IPS-NIHi7 (cell line): Measurements from ENCODE around the gene CXCR6.

Experiments
- DNase-seq: peaks from one replicate; pipeline ENCODE4 v3.0.0; 2012; ENCODE audit warnings: mixed read lengths; ENCODE audit errors: extremely low spot score

Gene CXCR6

DNA sequence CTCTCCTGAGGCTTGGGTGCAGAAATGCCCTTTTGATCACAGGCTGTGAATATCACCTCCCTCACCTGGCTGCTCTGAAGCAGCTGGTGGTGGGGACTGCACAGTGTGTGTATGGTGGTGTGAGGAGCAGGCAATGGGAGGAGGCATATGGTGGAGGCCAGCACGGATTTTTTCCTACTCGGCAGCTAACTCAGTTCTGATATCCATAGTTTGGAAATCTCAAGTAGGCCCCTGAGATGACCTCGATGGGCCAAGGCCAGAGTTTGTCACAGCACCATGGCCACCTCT, 21.3 kb upstream of the CXCR6 start:
- no peak for DNase-seq

DNA sequence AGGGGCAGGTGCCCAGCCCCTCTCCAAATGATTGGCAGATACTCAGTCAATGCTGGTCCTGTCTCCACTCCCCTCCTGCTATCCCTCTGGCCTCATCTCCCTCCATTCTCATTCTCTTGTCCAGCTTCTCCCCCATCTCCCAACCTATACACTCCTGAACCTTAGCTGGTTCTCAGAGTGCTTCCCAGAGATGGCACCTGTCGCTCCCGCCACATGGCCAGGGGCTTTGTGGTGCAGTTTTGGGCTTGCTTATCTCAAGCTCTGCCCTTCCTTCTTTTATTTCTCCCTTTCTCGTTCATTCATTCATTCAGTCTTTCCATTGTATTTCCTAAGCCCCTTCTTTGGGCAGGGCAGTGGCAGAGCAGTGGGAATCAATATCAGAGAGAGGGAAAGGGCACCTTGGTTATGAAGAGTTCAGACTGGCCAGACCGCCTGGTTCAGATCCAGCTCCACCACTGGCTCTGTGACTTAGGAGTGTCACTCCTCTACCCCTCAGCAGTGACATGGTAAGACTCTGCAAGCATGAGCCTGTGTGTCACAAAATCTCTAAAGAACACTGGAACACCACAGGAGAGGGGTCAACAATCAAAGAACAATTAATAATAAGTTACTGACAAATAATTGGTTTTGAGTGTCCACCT, 20.2 kb upstream of the CXCR6 start:
- DNase-seq, result no peak

DNA sequence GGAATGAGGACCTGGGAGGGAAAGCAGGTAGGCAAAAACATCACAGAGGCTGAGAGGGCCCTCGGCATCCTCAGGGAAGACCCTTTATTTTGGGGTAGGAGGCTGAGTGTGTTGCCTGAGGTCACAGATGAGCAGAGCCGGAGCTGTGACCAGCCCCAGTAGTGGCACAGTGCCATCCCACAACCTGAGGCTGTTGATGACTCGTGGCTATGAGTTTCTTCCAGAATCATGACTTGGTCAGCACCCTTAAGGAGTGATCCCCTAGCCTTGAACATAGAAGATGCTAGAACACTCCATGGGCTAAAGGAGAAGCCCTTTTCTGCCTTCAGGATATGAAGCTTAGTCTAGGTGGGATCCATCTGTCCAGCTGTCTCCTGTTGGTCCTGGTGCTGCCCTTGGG, 19.5 kb upstream of the CXCR6 start:
- DNase-seq, result no peak

DNA sequence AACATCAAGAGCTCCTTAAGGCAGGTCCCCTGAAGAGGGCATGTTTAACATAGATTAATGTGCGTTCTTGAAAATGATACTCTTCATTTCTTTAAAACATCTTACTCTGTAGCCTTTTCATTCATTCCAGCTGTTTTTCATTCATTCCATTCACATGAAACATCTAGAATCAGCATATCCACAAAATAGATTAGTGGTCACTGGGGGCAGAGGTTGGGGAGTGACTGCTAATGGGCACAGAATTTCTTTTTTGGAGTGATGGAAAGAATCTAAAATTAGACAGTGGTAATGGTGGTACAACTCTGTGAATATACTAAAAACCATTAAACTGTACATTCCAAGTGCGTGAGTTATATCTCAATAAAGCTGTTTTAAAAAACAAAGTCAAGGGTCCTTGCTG, 15.4 kb upstream of the CXCR6 start:
- DNase-seq, result no peak

DNA sequence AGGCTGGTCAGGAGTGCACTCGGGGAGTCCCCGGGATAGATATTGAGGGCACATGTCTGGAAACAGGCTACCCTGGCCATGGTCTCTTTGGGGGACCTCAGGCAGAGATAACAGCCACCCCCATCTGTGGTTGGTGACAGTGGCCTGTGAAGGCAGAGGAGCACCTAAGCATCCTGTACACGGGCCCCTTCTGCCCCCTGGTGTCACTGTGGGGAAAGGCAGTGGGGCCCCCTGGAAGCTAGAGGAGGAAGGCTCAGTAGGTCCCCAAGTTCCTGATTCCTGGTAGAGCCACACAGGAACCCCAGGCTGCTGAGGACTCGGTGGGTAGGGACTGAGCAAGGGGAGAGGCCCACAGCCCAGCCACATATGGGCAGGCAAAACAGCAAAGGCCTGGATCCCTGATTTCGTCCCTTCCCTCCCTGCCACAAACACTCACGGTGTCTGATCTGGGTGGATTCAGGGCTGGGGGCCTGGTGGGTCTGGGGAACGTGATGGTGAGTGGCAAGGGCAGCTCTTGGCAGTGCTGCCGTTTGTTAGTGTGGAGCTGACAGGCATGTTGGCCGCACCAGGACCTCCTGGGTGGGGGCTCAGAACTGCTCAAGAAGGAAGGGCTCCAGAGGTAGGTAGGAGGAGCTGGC, 14.1 kb upstream of the CXCR6 start:
- DNase-seq, result peak; percentile 80

DNA sequence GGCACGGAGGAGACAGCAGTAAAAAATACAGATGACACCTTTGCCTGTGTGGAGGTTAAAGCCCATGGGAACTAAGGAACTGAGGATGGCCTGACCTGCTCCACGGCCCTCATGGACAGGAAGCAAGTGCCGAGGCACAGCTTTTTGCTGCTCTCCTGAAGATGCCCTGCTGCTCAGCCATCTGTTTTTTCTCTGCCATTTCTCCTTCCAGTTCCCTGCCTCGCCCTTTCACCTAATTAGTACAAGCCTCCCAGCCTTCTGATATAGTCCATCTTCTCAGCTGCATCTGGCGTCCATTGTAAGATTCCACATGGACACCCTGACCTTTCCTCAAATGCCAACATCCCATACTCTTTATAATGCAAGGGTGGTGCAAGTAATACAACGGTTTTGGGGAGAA, 11.8 kb upstream of the CXCR6 start:
- DNase-seq, result no peak

DNA sequence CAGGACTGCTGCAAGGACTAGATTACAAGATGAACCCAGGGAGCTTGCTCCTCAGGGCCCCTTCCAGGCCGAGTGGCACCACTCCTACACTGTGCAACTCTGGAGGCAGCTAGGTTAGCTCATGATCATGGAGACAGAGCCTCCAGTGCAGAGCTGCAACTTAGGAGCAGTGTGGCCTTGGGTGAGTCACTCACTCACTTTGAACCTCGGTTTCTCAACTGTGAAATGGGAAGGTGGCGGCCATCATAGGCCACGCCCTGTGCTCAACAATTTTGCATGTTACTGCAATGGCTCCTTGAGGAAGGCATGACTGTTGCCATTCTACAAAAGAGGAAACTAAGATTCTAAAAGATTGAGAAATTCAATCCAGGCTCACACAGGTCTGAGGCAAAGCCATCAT, 11.2 kb upstream of the CXCR6 start:
- no peak for DNase-seq

DNA sequence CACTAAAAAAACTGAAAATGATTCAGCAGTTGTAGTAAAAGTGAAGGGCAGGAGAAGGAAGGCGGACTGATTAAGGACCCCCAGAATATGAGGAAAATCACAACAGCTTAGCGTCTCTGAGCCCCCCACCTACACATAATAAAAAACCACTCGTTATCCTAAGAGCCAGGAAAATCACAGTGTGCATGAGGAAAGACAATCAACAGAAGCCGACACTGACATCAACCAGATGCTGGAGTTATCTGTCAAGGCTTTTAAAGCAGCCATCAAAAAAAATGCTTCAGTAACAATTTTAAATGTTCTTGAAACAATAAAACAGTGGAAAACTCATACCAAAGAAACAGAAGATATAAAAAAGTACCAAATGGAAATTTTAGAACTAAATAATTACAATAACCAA, 9.7 kb upstream of the CXCR6 start:
- DNase-seq, result no peak

DNA sequence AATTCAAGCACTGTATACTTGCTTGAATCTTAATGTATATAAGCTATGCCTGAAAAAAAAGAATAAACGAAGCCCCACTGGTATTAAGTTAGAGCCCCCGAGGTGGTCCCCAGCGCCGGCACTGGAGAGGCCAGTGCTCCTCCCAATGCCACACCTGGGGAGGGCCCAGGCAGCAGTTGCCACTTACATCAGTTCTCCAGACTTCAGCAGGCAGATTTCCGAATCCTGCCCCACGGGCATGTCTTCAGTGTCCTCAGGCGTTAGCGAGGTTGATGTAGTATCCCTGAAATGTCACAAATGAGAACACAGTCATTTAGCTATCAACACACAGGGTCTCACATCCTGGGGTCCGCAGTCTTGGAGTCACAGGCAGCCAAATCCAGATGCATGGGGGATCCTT, 7.0 kb upstream of the CXCR6 start:
- no peak for DNase-seq

DNA sequence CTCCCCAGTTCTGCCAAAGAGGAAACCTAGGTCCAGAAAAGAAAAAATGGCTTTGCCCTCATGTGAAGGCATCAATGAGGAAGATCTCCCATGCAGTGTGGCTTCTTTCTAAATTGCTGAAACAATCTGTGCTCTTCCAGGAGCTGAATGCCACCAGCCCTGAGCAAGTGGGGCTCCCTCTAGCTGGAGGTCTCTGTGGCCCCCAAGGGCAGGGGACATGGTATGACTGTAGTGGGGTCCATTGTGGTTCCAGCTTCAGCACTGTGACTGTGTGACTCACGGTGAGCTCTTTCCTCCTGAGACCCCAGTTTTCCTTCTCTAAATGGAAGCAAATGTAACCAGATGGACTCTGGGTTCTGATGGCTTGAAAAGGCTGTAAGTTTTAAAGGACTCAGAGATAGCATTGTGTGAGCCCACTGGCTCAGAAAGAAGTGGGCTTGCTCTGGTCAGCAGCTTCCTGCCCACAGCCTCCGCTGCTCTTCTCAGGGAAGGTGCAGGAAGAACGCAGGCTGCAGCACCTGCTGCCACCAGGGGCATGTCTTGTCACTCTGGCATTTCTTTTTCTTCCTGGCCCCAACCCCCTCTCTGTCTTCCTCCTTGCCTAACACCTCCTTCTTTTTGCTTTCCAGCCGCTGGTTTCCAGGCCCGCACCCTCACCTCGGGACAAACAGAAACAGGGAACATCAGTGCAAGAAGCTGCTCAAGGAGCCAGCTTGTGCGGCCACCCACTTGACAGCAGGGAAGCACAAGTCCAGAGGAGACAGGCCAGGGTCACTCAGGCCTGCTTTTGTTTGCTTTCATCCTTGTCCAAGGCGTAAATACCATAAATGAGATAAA, 5.8 kb upstream of the CXCR6 start:
- no peak for DNase-seq

DNA sequence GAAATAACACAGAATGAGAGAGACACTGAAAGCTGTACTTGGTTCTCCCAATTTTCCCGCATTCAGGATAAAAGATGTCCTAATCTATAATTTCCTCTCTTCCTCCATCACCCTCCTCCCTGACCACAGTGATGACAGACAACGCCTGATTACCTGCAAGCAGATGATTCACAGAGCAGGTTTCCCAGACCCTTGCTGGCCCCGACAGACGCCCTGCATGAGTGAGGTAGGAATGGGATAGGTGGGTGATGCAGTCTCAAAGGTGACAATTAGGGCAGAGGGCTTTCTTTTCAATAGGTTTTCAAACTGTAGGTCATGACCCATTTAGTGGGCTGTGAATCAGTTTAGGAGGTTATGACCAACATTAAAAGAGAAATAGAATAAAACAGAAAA, 5.2 kb upstream of the CXCR6 start:
- DNase-seq, result no peak

DNA sequence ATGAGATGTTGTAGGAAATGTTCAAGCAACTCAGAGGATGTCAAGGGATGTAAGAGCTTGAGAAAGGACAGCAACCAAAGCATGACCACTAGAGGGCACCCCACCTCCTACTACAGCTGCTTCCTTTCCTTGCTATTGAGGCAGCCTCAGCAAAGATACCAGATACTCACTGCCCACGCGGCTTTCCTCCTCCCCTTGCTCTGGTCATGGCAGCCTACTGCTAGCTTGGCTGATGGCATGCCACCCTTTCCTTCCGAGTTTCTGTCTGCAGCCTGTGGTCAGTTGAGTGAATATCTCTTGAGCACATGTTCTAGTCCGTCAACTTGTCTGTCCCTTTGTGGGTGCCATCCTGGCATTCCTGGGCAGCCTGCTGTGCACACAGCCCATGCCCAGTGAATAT, 4.4 kb upstream of the CXCR6 start:
- DNase-seq, result peak; percentile 89

DNA sequence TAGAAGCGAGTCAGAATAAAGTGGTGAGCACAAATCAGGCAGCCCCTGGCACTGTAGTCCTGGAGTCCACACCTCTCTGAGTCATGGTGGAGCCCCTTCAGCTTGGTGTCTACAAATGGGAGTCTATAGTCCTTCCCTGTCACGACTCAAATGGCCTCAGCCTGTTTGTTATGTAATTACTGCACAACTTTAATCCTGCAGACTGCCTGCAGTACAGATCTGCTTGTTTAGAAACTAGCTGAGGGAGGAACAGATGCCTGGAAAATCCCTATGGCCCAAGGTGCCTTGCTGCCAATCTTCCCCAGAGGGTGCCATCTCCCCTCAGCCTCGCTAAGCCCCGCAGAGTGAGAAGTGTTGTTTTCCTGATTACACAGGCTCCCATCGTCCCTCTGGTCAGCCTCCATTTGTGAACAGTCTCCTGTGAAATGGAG, 3.9 kb upstream of the CXCR6 start:
- no peak for DNase-seq

DNA sequence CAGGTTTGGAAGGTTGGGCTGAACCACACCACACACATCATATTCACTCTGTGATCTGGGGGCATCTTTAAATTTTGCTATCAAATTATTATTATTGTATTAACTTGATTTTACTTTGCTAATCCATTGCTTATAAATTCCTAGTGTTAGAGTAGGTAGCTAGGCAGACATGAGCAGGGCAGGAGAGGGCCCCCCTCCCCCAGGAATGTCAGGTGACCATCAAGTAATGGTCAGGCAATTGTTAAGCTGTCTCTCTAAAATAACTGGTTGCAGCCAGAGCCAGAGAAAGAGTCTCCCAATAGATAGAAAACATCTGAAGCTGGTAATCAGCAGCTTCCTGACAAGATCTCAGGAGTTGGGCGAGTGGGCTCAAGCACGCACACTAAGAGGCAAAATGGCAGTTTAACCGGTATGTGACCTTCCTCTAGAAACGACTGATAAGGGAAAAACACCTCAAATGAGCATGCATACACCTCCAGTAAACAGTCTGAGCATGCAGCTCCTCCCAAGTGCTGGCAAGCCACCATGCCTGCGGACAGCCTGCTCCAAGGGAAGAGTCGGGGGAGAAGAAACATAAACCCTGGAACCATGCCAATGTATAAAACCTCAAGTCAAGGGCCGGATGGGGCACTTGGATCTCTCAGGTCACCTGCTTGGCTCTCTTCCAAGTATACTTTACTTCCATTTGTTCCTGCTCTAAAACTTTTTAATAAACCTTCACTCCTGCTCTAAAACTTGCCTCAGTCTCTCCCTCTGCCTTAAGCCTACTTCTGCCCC, 3.1 kb upstream of the CXCR6 start:
- no peak for DNase-seq

DNA sequence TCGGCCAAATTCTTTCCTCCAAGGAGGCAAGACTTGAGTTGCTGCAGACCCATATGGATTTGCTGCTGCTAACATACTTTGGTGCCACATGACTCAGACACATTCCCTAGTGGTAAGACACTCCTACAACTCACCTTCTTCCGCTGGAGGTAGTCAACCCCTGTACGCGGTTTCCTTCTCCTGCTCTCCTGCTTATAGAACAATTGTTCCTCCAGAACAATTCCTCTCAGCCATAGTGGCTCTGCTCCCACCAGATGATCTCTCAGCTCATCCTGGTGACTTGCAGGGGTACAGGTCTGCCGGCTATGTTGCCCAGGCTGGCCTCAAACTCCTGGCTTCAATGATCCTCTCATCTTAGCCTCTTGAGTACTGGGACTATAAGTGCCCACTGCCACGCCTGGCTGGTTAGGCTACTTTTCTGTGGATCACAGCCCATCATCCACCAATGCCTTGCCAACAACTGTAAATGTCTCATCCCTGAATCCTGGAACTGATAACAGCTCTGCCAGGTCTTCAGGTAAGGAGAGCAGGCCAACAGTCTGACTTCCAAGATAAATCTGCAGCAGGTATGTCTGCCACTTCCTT, 2.4 kb upstream of the CXCR6 start:
- DNase-seq, result no peak

DNA sequence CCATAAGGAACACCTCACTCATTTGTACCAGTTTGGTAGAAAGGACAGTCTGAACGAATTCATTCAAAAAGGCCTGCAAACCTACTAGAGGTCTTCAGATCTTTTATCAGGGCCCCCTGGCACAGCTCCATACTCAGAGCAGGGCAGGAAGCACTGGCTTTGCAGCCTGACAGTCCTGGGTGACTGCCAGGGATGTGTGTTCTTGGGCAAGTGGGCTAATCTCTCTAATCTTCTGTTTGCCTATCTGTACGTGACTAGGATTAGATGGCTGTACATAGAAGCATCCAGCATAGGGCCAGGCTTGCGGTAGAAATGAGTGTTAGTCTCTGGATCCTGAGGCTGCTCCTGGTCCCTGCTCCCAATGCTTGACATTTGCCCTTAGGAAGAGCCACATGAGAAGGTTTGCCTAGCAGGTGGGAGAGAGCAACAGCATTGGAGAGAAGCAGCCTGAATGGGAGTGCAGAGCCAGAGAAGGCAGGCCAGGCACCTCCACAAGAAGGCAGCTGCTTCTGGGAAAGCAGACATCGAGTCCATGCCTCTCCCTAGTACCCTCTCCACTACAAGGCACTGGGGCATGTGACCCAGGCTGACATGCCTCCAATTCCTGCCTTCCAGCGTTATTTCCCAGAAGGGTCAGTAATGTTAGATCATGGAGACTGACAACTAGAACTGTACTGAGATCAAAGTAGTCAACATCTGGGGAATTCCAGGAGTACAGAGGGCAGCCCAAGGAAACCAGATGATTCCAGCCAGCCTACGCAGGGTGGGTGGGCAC, 1.0 kb upstream of the CXCR6 start:
- no peak for DNase-seq

DNA sequence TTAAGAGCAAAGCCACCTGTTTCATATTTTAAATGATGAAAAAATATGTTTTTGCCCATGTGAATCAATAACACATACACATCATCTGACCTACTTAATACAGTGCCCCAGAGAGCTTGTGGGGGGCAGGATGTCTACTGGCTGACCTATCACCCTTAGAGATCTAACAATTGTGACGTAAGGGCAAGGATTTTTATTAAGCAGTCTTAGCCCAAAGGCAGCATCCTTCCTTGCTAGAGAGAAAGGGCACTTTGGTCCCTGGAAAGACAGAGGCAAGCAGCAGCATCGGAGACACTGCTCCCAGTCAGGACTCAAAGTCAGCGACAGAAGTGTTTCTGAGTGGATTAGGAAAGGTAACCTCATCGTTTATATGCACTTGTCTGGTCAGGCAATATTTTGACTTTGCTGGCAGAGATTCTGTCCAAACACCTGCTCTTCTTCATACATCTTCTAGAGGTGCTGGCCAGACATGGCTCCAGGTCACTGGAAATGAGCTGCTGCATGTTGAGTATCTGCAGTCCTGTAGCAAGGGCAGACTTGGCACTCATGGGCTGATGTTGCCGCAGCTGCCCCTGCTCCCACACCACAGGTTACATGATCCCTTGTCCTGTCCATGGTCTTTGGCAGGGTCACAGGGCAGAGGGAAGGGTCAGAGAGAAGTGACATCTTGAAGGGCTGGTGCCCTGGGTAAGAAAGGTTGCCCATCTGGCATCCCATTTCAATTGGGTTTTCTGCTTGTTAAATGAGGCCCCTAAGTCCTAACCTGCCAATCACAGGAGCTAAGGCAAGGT, 1.8 kb downstream of the CXCR6 start:
- no peak for DNase-seq

DNA sequence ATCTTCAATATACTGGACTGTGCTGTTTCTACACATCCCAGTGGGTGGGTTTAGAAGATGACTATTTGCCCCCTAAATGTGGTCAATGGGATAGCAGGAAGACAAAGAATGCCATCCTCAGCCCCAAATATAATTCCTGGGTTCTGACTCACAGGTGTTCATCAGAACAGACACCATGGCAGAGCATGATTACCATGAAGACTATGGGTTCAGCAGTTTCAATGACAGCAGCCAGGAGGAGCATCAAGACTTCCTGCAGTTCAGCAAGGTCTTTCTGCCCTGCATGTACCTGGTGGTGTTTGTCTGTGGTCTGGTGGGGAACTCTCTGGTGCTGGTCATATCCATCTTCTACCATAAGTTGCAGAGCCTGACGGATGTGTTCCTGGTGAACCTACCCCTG, 3.0 kb downstream of the CXCR6 start:
- no peak for DNase-seq

DNA sequence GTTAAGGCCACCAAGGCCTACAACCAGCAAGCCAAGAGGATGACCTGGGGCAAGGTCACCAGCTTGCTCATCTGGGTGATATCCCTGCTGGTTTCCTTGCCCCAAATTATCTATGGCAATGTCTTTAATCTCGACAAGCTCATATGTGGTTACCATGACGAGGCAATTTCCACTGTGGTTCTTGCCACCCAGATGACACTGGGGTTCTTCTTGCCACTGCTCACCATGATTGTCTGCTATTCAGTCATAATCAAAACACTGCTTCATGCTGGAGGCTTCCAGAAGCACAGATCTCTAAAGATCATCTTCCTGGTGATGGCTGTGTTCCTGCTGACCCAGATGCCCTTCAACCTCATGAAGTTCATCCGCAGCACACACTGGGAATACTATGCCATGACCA, 3.6 kb downstream of the CXCR6 start:
- DNase-seq, result no peak

DNA sequence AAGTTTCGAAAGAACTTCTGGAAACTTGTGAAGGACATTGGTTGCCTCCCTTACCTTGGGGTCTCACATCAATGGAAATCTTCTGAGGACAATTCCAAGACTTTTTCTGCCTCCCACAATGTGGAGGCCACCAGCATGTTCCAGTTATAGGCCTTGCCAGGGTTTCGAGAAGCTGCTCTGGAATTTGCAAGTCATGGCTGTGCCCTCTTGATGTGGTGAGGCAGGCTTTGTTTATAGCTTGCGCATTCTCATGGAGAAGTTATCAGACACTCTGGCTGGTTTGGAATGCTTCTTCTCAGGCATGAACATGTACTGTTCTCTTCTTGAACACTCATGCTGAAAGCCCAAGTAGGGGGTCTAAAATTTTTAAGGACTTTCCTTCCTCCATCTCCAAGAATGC, 4.1 kb downstream of the CXCR6 start:
- DNase-seq, result no peak
